GM23248 (cell line): ENCODE results near the gene CCDC150.

Source experiments
- EZH2 ChIP-seq: fragments of 200-600 bp; sonication (generic); IDR thresholded peaks from 2 replicates; pipeline ENCODE4 v1.6.1; 2018; ENCODE audit warnings: antibody characterized with exemption, mild to moderate bottlenecking; ENCODE audit not compliant: insufficient read depth, poor library complexity, severe bottlenecking
- EZH2phosphoT487 ChIP-seq: fragments of 200-600 bp; sonication (generic); IDR thresholded peaks from 2 replicates; pipeline ENCODE4 v1.6.1; 2018; ENCODE audit warnings: antibody characterized with exemption, moderate library complexity, mild to moderate bottlenecking, low read depth; ENCODE audit not compliant: insufficient read depth

DNA sequence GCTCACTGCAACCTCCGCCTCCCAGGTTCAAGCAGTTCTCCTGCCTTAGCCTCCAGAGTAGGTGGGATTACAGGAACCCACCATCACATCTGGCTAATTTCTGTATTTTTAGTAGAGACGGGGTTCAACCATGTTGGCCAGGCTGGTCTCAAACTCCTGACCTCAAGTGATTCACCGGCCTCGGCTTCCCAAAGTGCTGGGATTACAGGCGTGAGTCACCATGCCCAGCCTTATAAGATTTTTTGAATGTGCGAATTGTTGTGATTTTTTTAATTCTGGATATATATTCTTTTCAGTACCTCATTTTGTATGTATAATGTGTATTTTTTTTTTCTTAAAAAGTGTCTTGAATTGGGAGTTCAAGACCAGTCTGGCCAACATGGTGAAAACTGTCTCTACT, 42.0 kb upstream of the CCDC150 start:
- TF ChIP-seq EZH2 (no peak), EZH2phosphoT487 (no peak)
